Keratinocyte (primary cell): ENCODE measurements around the gene HLA-DRB1. TPM values are rescaled to one million over a fixed set of nuclear protein-coding genes. Genes with fewer than 3 reads are reported as not detected.

Source experiments
- DNase-seq: peaks from one replicate; pipeline ENCODE4 v3.0.0-alpha.2; 2011; ENCODE audit warnings: low read depth, missing footprints, low spot score
- FAIRE-seq: peaks from 2 replicates; lab custom pipeline; 2011; peaks lifted over from hg19 to GRCh38; lab: Jason Lieb, UNC
- H2AFZ ChIP-seq: 2 replicates; pipeline ENCODE4 v1.6.0; 2012; ENCODE audit warnings: low read length, control low read depth, inconsistent platforms; ENCODE audit not compliant: control insufficient read depth
- H3K27ac ChIP-seq: 2 replicates; pipeline ENCODE4 v1.5.1; 2011; ENCODE audit warnings: low read length; ENCODE audit not compliant: control insufficient read depth, insufficient read depth
- H3K27me3 ChIP-seq: 3 replicates; pipeline ENCODE4 v1.6.0; 2011; ENCODE audit warnings: low read length; ENCODE audit not compliant: control insufficient read depth, insufficient read depth; ENCODE audit errors: extremely low read depth
- H3K36me3 ChIP-seq, 2 experiments: 2 replicates in 1 of 2; 3 replicates in 1 of 2; pipeline ENCODE4 v1.5.1; 2011; ENCODE audit warnings: low read length in 2 of 2, mild to moderate bottlenecking in 1 of 2; ENCODE audit not compliant: control insufficient read depth in 2 of 2, insufficient read depth in 2 of 2; ENCODE audit errors: extremely low read depth in 1 of 2
- H3K4me1 ChIP-seq: 3 replicates; pipeline ENCODE4 v1.5.1; 2011; ENCODE audit warnings: low read length; ENCODE audit not compliant: control insufficient read depth, insufficient read depth; ENCODE audit errors: extremely low read depth
- H3K4me2 ChIP-seq: 3 replicates; pipeline ENCODE4 v1.6.0; 2011; ENCODE audit warnings: low read depth, low read length; ENCODE audit not compliant: control insufficient read depth, insufficient read depth; ENCODE audit errors: extremely low read depth
- H3K4me3 ChIP-seq, 3 experiments: fragments of 200-600 bp in 1 of 3; sonication (generic) in 1 of 3; 2 replicates in 2 of 3; 3 replicates in 1 of 3; pipeline ENCODE4 v1.5.1; 2011 to 2016; ENCODE audit warnings: low read length in 3 of 3, mild to moderate bottlenecking in 3 of 3, control low read depth in 2 of 3, inconsistent platforms in 1 of 3, low read depth in 1 of 3, mixed read lengths in 1 of 3, mixed run types in 1 of 3, moderate library complexity in 1 of 3; ENCODE audit not compliant: control insufficient read depth in 2 of 3, insufficient read depth in 2 of 3; ENCODE audit errors: extremely low read depth in 1 of 3
- H3K79me2 ChIP-seq: 2 replicates; pipeline ENCODE4 v1.6.0; 2012; ENCODE audit warnings: low read length; ENCODE audit not compliant: control insufficient read depth, insufficient read depth
- H3K9ac ChIP-seq: 3 replicates; pipeline ENCODE4 v1.6.0; 2011; ENCODE audit warnings: low read length; ENCODE audit not compliant: control insufficient read depth, insufficient read depth; ENCODE audit errors: extremely low read depth
- H3K9me1 ChIP-seq: 3 replicates; pipeline ENCODE4 v1.6.0; 2011; ENCODE audit warnings: low read length; ENCODE audit not compliant: control insufficient read depth, insufficient read depth; ENCODE audit errors: extremely low read depth
- H3K9me3 ChIP-seq: 2 replicates; pipeline ENCODE4 v1.5.1; 2012; ENCODE audit warnings: low read depth, low read length; ENCODE audit not compliant: control insufficient read depth
- H4K20me1 ChIP-seq: 3 replicates; pipeline ENCODE4 v1.6.0; 2011; ENCODE audit warnings: low read length; ENCODE audit not compliant: control insufficient read depth, insufficient read depth; ENCODE audit errors: extremely low read depth
- CTCF ChIP-seq, 3 experiments: IDR thresholded peaks in 1 of 3; conservative IDR thresholded peaks in 1 of 3; optimal IDR thresholded peaks in 1 of 3; 2 replicates in 2 of 3; 3 replicates in 1 of 3; pipeline versions ENCODE3 to v1.5.1; 2011; ENCODE audit warnings: low read length in 3 of 3, mild to moderate bottlenecking in 3 of 3, moderate library complexity in 2 of 3, control low read depth in 1 of 3, inconsistent platforms in 1 of 3; ENCODE audit not compliant: insufficient read depth in 2 of 3; ENCODE audit errors: extremely low read depth in 1 of 3
- EZH2 ChIP-seq: IDR thresholded peaks from one replicate; pipeline ENCODE4 v1.6.1; 2012; ENCODE audit warnings: inconsistent platforms, mild to moderate bottlenecking, low read length, moderate library complexity
- dilution Hi-C: fragments of 300-500 bp; cut with MboI; formaldehyde crosslinking; loops from one replicate; pipeline ENCODE4 v1.7.0; 2020; ENCODE audit warnings: low sequenced_read_pairs; ENCODE audit not compliant: extremely low pct_ligation_motif_present
- polyA plus RNA-seq, 5 experiments: library from polyadenylated mRNA; depleted of rRNA in 3 of 5; stranded (reverse) in 3 of 5; stranded (forward) in 1 of 5; unstranded in 1 of 5; fragments of >200 nt; gene quantifications; 1 replicate in 1 of 5; 2 replicates in 3 of 5; 3 replicates in 1 of 5; pipeline versions ENCODE4 v1.2.1 to v1.2.3, GENCODE V29; 2011 to 2012; ENCODE audit warnings: missing spikeins in 2 of 5, low read depth in 1 of 5, low replicate concordance in 1 of 5

Gene HLA-DRB1
- polyA plus RNA-seq, 1 donor (not counting 4 experiments of a cell fraction or from before 2014, with no cell fraction given): 0.12 TPM

DNA sequence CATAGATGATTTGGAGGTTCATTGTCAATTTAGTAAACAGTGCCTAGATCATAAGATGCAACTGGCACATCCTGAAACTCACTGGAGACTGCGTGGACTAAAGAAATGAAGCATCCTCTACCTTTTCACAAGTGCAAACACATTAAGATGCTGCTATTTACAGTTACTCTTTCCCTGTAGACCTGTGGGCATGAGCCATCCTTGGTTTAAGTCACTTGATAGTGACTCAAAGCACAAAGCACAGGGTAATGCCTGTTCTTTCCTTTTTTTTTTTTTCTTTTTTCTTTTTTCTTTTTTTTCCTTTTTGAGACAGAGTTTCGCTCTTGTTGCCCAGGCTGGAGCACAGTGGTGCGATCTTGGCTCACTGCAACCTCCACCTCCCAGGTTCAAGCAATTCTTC lies 37.6 kb upstream of the HLA-DRB1 start:
- Histone ChIP-seq H3K4me3 (no peak overlapping the region), H3K27me3 (no peaks in the 10 kb centered on the region), H3K4me2 (no peak overlapping the region), H2AFZ (no peak overlapping the region), H3K9me1 (no peaks in the 10 kb centered on the region), H3K9ac (no peak overlapping the region), H4K20me1 (no peaks in the 10 kb centered on the region), H3K9me3 (no peaks in the 10 kb centered on the region), H3K27ac (no peak overlapping the region), H3K36me3 (no peaks in the 10 kb centered on the region), H3K79me2 (no peaks in the 10 kb centered on the region), H3K4me1 (peaks cover 6% of the 10 kb centered on the region)
- FAIRE-seq (no peak), DNase-seq (no peak)
- TF ChIP-seq EZH2 (no peak), CTCF (optimal IDR thresholded peaks at IDR 0.05 in 1 of 3, IDR thresholded peaks at IDR 0.05 in 1 of 3, conservative IDR thresholded peaks at IDR 0.05 in 1 of 3; ENCODE audit: extremely low read depth in 1 of 3, insufficient read depth in 2 of 3, low read length in 3 of 3) (no peak)
- dilution Hi-C loops: no loop called here

DNA sequence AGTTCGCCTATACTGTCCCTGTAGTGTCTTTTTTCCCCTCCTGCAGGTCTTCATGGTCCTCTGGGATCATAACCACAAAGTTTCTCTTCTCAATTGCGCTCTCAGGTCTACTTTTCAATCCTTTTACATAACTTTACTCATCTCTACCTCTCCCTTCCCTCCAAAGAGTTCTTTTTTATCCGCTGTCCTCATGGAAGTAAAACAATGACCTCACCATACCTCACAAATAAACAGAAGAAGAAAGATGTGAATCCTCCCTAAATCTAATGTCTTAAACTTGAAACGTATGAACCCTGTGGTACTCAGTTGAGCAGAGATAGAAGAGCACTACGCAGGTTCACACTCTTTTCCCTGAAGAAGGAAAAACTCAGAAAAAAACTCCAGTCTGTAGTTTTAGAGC lies 35.5 kb upstream of the HLA-DRB1 start:
- Histone ChIP-seq H3K9ac (no peak overlapping the region), H3K4me1 (peaks cover 6% of the 10 kb centered on the region), H3K36me3 (no peaks in the 10 kb centered on the region), H3K4me3 (no peak overlapping the region), H3K9me3 (no peaks in the 10 kb centered on the region), H2AFZ (no peak overlapping the region), H3K27me3 (no peaks in the 10 kb centered on the region), H3K9me1 (no peaks in the 10 kb centered on the region), H4K20me1 (no peaks in the 10 kb centered on the region), H3K27ac (no peak overlapping the region), H3K79me2 (no peaks in the 10 kb centered on the region), H3K4me2 (no peak overlapping the region)
- dilution Hi-C loops: no loop called here
- TF ChIP-seq CTCF (optimal IDR thresholded peaks at IDR 0.05 in 1 of 3, IDR thresholded peaks at IDR 0.05 in 1 of 3, conservative IDR thresholded peaks at IDR 0.05 in 1 of 3; ENCODE audit: extremely low read depth in 1 of 3, insufficient read depth in 2 of 3, low read length in 3 of 3) (no peak), EZH2 (no peak)
- FAIRE-seq (no peak), DNase-seq (no peak)
